ENCODE results near the gene SEL1L.

The SEL1L gene

DNA sequence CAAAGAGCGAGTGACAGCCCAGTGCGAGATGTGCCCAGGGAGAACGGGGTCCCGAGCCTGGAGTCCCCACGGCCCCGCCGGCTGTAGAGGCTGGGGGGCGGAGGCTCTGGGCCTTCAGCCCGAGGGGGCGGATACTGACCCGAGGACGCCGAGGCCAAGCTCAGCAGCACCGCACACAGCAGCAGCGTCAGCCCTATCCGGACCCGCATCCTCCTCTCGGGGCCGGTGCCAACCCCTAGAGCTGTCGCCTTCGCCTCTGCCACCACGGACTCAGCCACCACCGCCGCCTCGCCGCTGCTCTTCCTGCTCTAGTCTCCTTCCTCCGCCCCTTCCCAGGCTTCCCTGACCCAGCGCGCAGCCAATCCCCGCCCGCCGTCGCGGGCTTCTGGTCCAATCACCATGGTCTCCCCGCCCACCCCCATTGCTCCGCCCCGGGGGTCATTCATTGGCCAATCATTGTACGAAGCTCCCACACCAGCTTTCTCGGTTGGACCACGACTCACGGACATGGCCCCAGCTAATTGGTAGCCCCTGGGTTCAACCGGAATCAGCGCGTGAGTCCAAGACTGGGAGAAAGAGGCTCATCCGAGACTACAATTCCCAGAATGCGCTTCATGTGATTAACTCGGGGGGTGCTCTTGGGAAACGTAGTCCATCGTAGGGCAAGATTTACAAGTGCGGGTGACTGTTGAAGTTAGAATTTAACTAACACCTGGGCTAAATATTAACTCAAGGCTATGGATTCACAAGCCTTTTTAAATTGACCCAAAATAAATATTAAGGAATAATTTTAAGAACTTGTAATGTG, at the start of gene SEL1L:
SEL1L (minus strand) TSS at position 318 of the 808 bp plus-strand sequence; CDS start at position 209, 109 bp downstream.
- TF ChIP-seq, protein P1, sequence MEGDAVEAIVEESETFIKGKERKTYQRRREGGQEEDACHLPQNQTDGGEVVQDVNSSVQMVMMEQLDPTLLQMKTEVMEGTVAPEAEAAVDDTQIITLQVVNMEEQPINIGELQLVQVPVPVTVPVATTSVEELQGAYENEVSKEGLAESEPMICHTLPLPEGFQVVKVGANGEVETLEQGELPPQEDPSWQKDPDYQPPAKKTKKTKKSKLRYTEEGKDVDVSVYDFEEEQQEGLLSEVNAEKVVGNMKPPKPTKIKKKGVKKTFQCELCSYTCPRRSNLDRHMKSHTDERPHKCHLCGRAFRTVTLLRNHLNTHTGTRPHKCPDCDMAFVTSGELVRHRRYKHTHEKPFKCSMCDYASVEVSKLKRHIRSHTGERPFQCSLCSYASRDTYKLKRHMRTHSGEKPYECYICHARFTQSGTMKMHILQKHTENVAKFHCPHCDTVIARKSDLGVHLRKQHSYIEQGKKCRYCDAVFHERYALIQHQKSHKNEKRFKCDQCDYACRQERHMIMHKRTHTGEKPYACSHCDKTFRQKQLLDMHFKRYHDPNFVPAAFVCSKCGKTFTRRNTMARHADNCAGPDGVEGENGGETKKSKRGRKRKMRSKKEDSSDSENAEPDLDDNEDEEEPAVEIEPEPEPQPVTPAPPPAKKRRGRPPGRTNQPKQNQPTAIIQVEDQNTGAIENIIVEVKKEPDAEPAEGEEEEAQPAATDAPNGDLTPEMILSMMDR (IDR thresholded peaks at IDR 0.05; ENCODE audit: low read depth, low read length): no peak

DNA sequence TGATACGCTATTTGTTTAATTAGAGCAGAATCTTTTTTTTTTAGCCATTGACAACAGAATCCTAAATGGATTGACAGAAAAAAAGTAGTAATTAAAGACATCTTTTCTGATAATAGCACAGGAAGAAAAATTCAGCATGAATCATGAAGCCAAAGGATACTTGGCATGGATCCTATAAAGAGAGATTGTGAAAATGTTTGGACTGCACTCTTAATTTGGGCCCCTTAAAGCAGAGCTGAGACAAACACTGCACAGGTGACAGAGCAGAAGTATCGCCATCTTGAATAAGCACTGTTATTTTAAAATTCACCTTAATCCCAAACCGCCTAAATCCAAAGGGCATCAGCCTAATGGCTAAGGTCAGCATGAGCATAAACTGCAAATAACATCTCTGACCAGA, 48.8 kb upstream of the SEL1L start:
- no peak for DNase-seq (ENCODE audit: extremely low read depth, low read depth)
- TF ChIP-seq, protein P1 (IDR thresholded peaks at IDR 0.05; ENCODE audit: low read depth, low read length): no peak

More for the DNA sequence above, at the start of gene SEL1L:
- peak; percentile 98 for DNase-seq (ENCODE audit: extremely low read depth, low read depth)

GRCh38 chr14:81579115-81579514, 45.5 kb upstream of the SEL1L start:
- DNase-seq (ENCODE audit: extremely low read depth, low read depth): no peak
- TF ChIP-seq, protein P1 (IDR thresholded peaks at IDR 0.05; ENCODE audit: low read depth, low read length): no peak

- TF ChIP-seq, protein P1 (IDR thresholded peaks at IDR 0.05; ENCODE audit: low read depth, low read length): no peak
These were observed 37.8 kb upstream of the SEL1L start for GRCh38 chr14:81571437-81571836.

DNA sequence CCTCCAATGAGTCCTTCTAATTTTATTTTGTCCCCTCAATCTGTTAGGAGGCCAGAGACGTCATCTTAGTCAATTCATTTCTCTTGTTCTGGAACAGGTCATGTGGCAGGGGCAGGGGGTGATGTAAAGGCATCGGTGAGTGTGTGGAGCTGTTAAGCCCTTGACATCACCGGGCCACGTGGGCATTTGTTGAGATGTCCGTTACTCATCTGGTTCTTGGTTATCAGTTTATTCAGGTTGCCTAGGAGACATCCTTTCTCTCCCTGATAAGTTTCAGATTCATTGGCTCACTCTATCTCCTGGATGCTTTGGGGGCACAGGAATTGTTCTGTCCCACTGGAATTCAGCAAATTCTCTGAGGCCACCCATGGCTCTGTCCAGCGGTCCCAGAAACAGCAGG, 33.6 kb upstream of the SEL1L start:
- TF ChIP-seq, protein P1 (IDR thresholded peaks at IDR 0.05; ENCODE audit: low read depth, low read length): no peak
- DNase-seq (ENCODE audit: extremely low read depth, low read depth): no peak

More at GRCh38 chr14:81571437-81571836, 37.8 kb upstream of the SEL1L start:
- no peak for DNase-seq (ENCODE audit: extremely low read depth, low read depth)

DNA sequence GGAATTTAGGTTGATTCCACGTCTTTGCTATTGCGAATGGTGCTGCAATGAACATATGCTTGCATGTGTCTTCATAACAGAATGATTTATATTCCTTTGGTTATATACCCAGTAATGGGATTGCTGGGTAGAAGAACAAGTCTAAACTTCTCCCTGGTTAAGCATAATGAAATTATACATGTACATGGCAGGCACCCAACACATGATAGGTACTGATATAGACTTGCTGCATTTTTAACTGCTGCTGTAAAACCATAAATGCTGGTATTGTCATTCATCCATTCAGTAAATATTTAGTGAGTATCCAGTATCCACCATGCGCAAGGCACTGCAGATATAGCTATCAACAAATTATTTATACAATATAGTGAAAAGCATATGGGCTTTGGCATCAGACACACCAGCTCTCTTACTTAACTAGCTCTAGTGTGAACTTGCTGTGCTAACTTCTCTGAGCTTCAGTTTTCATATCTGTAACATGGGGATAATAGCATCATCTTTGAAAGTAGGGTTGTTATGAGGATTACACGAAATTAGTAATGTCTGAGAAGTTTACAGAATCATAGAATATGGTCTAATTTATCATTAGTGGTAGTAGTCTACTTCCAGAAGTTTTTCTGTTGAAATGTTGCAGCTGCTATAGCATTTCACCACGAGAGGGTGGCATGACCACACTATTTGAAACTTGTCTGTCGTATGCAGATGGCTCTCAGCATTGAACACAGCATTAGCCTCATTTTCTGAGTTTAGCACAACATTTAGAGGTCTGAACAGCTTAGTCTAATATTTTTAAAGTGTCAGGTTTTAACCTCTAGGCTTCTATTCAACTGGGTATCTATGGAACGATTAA, 32.0 kb upstream of the SEL1L start:
- TF ChIP-seq, protein P1 (IDR thresholded peaks at IDR 0.05; ENCODE audit: low read depth, low read length): peak; percentile 21
- no peak for DNase-seq (ENCODE audit: extremely low read depth, low read depth)

GRCh38 chr14:81562818-81563217, 29.2 kb upstream of the SEL1L start:
- TF ChIP-seq, protein P1 (IDR thresholded peaks at IDR 0.05; ENCODE audit: low read depth, low read length): no peak
- DNase-seq (ENCODE audit: extremely low read depth, low read depth): no peak

Measured in AG09319 (cell line).